ENCODE data around the gene GCHFR.

GRCh38 chr15:40739854-40740253, 24.0 kb upstream of the GCHFR start:
- no peak for TF ChIP-seq POLR2A (IDR thresholded peaks at IDR 0.05; ENCODE audit: low read depth, low read length)
- TF ChIP-seq MAX (IDR thresholded peaks at IDR 0.05; ENCODE audit: insufficient read depth, insufficient read length), result no peak
- no peak for TF ChIP-seq CTCF (IDR thresholded peaks at IDR 0.05; ENCODE audit: extremely low read depth in 1 of 2, insufficient read depth in 1 of 2, low read depth in 1 of 2, low read length in 2 of 2)
- TF ChIP-seq EZH2 (IDR thresholded peaks at IDR 0.05; ENCODE audit: borderline replicate concordance, low read depth, low read length, severe bottlenecking), result no peak
- no peak for TF ChIP-seq POLR2AphosphoS5 (IDR thresholded peaks at IDR 0.05; ENCODE audit: insufficient read depth, low read depth, low read length)
